ENCODE data around the gene ZDHHC24.
A peak's percentile ranks its signal among the peaks of the same experiment; 100 is the strongest.
"Not testable (repeated sequence)": the region's sequence is repeated elsewhere in the genome, so short reads cannot be mapped to it uniquely, and the experiment has no call there.

The ZDHHC24 gene

GRCh38 chr11:66547662-66548009 is 1.8 kb upstream of the ZDHHC24 start:
- TF ChIP-seq CTCF (IDR thresholded peaks at IDR 0.05; ENCODE audit: insufficient read depth, low read length, poor library complexity, severe bottlenecking) = no peak
- DNase-seq (ENCODE audit: extremely low read depth, insufficient read length) = no peak
- H3K36me3 ChIP-seq (ENCODE audit: control insufficient read depth, insufficient read depth, low read length) = peaks cover under 1% of the 10 kb centered on the region
- H3K4me3 ChIP-seq (replicated peaks; ENCODE audit: low read depth, low read length) = no peak overlapping the region
- H3K27me3 ChIP-seq (replicated peaks; ENCODE audit: control insufficient read depth, insufficient read depth, low read length) = no peaks in the 10 kb centered on the region; the same call in 1 of the 2 replicates

- no peaks in the 10 kb centered on the region; the same call in 1 of the 2 replicates for H3K27me3 ChIP-seq (replicated peaks; ENCODE audit: control insufficient read depth, insufficient read depth, low read length)
- no peak for TF ChIP-seq CTCF (IDR thresholded peaks at IDR 0.05; ENCODE audit: insufficient read depth, low read length, poor library complexity, severe bottlenecking)
- H3K4me3 ChIP-seq (replicated peaks; ENCODE audit: low read depth, low read length) = peak overlapping the region; percentile 88
Measured at GRCh38 chr11:66546966-66547661, 1.3 kb upstream of the ZDHHC24 start.

GRCh38 chr11:66546368-66546965 is 619 bp upstream of the ZDHHC24 start, which contains the start of gene ACTN3:
Gene ACTN3 (plus strand): TSS chr11:66546903. CDS start chr11:66546938, 35 bp downstream.
- Histone ChIP-seq H3K36me3 (ENCODE audit: control insufficient read depth, insufficient read depth, low read length) (peaks cover 6% of the 10 kb centered on the region), H3K27me3 (replicated peaks; ENCODE audit: control insufficient read depth, insufficient read depth, low read length) (no peaks in the 10 kb centered on the region; the same call in 1 of the 2 replicates), H3K4me3 (replicated peaks; ENCODE audit: low read depth, low read length) (peak within 1 kb of the TSS; percentile 88)
- peak; percentile 54 for DNase-seq (ENCODE audit: extremely low read depth, insufficient read length)
- no peak for TF ChIP-seq CTCF (IDR thresholded peaks at IDR 0.05; ENCODE audit: insufficient read depth, low read length, poor library complexity, severe bottlenecking)

More at GRCh38 chr11:66546966-66547661, 1.3 kb upstream of the ZDHHC24 start:
- DNase-seq (ENCODE audit: extremely low read depth, insufficient read length) = no peak
- peaks cover 5% of the 10 kb centered on the region for H3K36me3 ChIP-seq (ENCODE audit: control insufficient read depth, insufficient read depth, low read length)

GRCh38 chr11:66544952-66545351 is 896 bp downstream of the ZDHHC24 start:
- DNase-seq (ENCODE audit: extremely low read depth, insufficient read length); H3K27me3 ChIP-seq (replicated peaks; ENCODE audit: control insufficient read depth, insufficient read depth, low read length); H3K36me3 ChIP-seq (ENCODE audit: control insufficient read depth, insufficient read depth, low read length): not testable (repeated sequence)
- peak overlapping the region; percentile 88 for H3K4me3 ChIP-seq (replicated peaks; ENCODE audit: low read depth, low read length)

GRCh38 chr11:66543263-66544107 is 2.4 kb downstream of the ZDHHC24 start:
- Histone ChIP-seq H3K36me3 (ENCODE audit: control insufficient read depth, insufficient read depth, low read length) (peaks cover 21% of the 10 kb centered on the region), H3K4me3 (replicated peaks; ENCODE audit: low read depth, low read length) (peak overlapping the region; percentile 29), H3K27me3 (replicated peaks; ENCODE audit: control insufficient read depth, insufficient read depth, low read length) (no peaks in the 10 kb centered on the region)
- TF ChIP-seq CTCF (IDR thresholded peaks at IDR 0.05; ENCODE audit: insufficient read depth, low read length, poor library complexity, severe bottlenecking) = peak; percentile 86
- DNase-seq (ENCODE audit: extremely low read depth, insufficient read length) = peak; percentile 85

- TF ChIP-seq CTCF (IDR thresholded peaks at IDR 0.05; ENCODE audit: insufficient read depth, low read length, poor library complexity, severe bottlenecking) = no peak
- H3K4me3 ChIP-seq (replicated peaks; ENCODE audit: low read depth, low read length) = no peak overlapping the region
- no peaks in the 10 kb centered on the region for H3K27me3 ChIP-seq (replicated peaks; ENCODE audit: control insufficient read depth, insufficient read depth, low read length)
- peaks cover 21% of the 10 kb centered on the region for H3K36me3 ChIP-seq (ENCODE audit: control insufficient read depth, insufficient read depth, low read length)
- DNase-seq (ENCODE audit: extremely low read depth, insufficient read length) = no peak
Measured at GRCh38 chr11:66542362-66542761, 3.5 kb downstream of the ZDHHC24 start.
